WERI-Rb-1 (cell line): ENCODE measurements around the gene SLC6A18.

Experiments
- DNase-seq: peaks from one replicate; pipeline ENCODE4 v3.0.0-alpha.2; 2020
- H3K27ac ChIP-seq: fragments of 250-450 bp; sonication (Bioruptor Pico); 2 replicates; pipeline ENCODE4 v1.5.1; 2020; ENCODE audit warnings: mild to moderate bottlenecking, moderate library complexity
- H3K27me3 ChIP-seq: fragments of 250-450 bp; sonication (Bioruptor Pico); 2 replicates; pipeline ENCODE4 v1.5.1; 2021; ENCODE audit warnings: mild to moderate bottlenecking, low read depth, moderate library complexity; ENCODE audit not compliant: insufficient read depth, severe bottlenecking
- H3K36me3 ChIP-seq: fragments of 250-450 bp; sonication (Bioruptor Pico); 2 replicates; pipeline ENCODE4 v1.5.1; 2020; ENCODE audit warnings: mild to moderate bottlenecking, moderate library complexity
- H3K4me3 ChIP-seq: 2 replicates; pipeline ENCODE4 v1.5.1; 2011; ENCODE audit warnings: low read depth, mild to moderate bottlenecking, control low read depth, low read length
- H3K9me3 ChIP-seq: fragments of 250-450 bp; sonication (Bioruptor Pico); 2 replicates; pipeline ENCODE4 v1.5.1; 2021; ENCODE audit warnings: mild to moderate bottlenecking, moderate library complexity; ENCODE audit not compliant: severe bottlenecking
- CTCF ChIP-seq: IDR thresholded peaks from 2 replicates; pipeline ENCODE4 v1.5.1; 2011; ENCODE audit warnings: low read depth, mild to moderate bottlenecking, control low read depth, inconsistent platforms, low read length

Gene SLC6A18

GRCh38 chr5:1206521-1207412, 18.4 kb upstream of the SLC6A18 start:
- H3K27me3 ChIP-seq, result no peaks in the 10 kb centered on the region
- no peaks in the 10 kb centered on the region for H3K36me3 ChIP-seq
- DNase-seq, result no peak
- no peak overlapping the region for H3K4me3 ChIP-seq
- no peak for TF ChIP-seq CTCF
- H3K27ac ChIP-seq, result no peak overlapping the region
- H3K9me3 ChIP-seq, result no peaks in the 10 kb centered on the region

- TF ChIP-seq CTCF, result no peak
- no peak overlapping the region for H3K4me3 ChIP-seq
- DNase-seq, result no peak
- no peaks in the 10 kb centered on the region for H3K36me3 ChIP-seq
- H3K27me3 ChIP-seq, result no peaks in the 10 kb centered on the region
- no peak overlapping the region for H3K27ac ChIP-seq
- H3K9me3 ChIP-seq, result no peaks in the 10 kb centered on the region
Observed at GRCh38 chr5:1207555-1207954, 17.6 kb upstream of the SLC6A18 start.

GRCh38 chr5:1208221-1208742, 16.9 kb upstream of the SLC6A18 start:
- no peak overlapping the region for H3K4me3 ChIP-seq
- no peaks in the 10 kb centered on the region for H3K27me3 ChIP-seq
- no peaks in the 10 kb centered on the region for H3K36me3 ChIP-seq
- H3K9me3 ChIP-seq, result no peaks in the 10 kb centered on the region
- TF ChIP-seq CTCF, result no peak
- H3K27ac ChIP-seq, result no peak overlapping the region
- no peak for DNase-seq

- TF ChIP-seq CTCF, result peak; percentile 96
- peak; percentile 93 for DNase-seq
- no peak overlapping the region for H3K4me3 ChIP-seq
- H3K27me3 ChIP-seq, result no peaks in the 10 kb centered on the region
- no peaks in the 10 kb centered on the region for H3K9me3 ChIP-seq
- peak overlapping the region; percentile 50 for H3K27ac ChIP-seq
- H3K36me3 ChIP-seq, result no peaks in the 10 kb centered on the region
Observed at GRCh38 chr5:1208743-1209488, 16.3 kb upstream of the SLC6A18 start.

- no peak for TF ChIP-seq CTCF
- Histone ChIP-seq H3K27me3 (no peaks in the 10 kb centered on the region), H3K9me3 (no peaks in the 10 kb centered on the region), H3K4me3 (no peak overlapping the region), H3K27ac (peak overlapping the region; percentile 50), H3K36me3 (no peaks in the 10 kb centered on the region)
- no peak for DNase-seq
Observed at GRCh38 chr5:1209489-1209852, 15.7 kb upstream of the SLC6A18 start.
